Activated B cell treated with CpG ODN at 0.5 μM for 24 hours (primary cell): ENCODE data around the gene TCF12. TPM values are rescaled to one million over a fixed set of nuclear protein-coding genes. Genes with fewer than 3 reads are reported as not detected.

Source experiments
- ATAC-seq: fragments of 200-7000 bp; cut with Tn5 transposase; one replicate; pipeline ENCODE4 v1.10.0; 2021; ENCODE audit warnings: low read depth, mild to moderate bottlenecking, moderate library complexity
- CTCF ChIA-PET: fragments of 350-600 bp; sonication (Branson Sonifier 250); formaldehyde crosslinking; loops from one replicate; lab custom pipeline; 2021; ENCODE audit warnings: antibody characterized with exemption; lab: Charles Lee
- POLR2A ChIA-PET: fragments of 350-600 bp; sonication (Branson Sonifier 250); formaldehyde crosslinking; loops from one replicate; lab custom pipeline; 2021; ENCODE audit warnings: antibody characterized with exemption; lab: Charles Lee
- DNase-seq: peaks from one replicate; pipeline ENCODE4 v3.0.0; 2022
- H3K27ac Mint-ChIP-seq: one replicate; pipeline ENCODE4 v1.8.0; 2020; ENCODE audit warnings: mixed read lengths
- H3K27me3 Mint-ChIP-seq: one replicate; pipeline ENCODE4 v1.8.0; 2021; ENCODE audit warnings: mixed read lengths
- H3K36me3 Mint-ChIP-seq: one replicate; pipeline ENCODE4 v1.8.0; 2021; ENCODE audit warnings: low read depth, mixed read lengths
- H3K4me1 Mint-ChIP-seq: one replicate; pipeline ENCODE4 v1.8.0; 2021; ENCODE audit warnings: mixed read lengths
- H3K4me3 Mint-ChIP-seq: one replicate; pipeline ENCODE4 v1.8.0; 2020; ENCODE audit warnings: mild to moderate bottlenecking, mixed read lengths
- H3K9me3 Mint-ChIP-seq: one replicate; pipeline ENCODE4 v1.8.0; 2020; ENCODE audit warnings: mixed read lengths
- CTCF ChIP-seq: fragments of 200-600 bp; IDR thresholded peaks from one replicate; pipeline ENCODE4 v1.8.0; 2022; ENCODE audit warnings: antibody characterized with exemption, mild to moderate bottlenecking
- intact Hi-C: fragments of 100-400 bp; cut with micrococcal nuclease; formaldehyde crosslinking; loops from one replicate; pipeline ENCODE4 v1.15.1; 2024
- total RNA-seq: library from RNA; stranded (reverse); gene quantifications from 2 replicates; pipeline ENCODE4 v1.2.3, GENCODE V29; 2022

The TCF12 gene
- total RNA-seq, 1 donor from 2014 or later: 119 TPM

GRCh38 chr15:57306161-57306943 lies 387.9 kb downstream of the TCF12 start:
- Mint-ChIP-seq H3K27ac (peak overlapping the region; percentile 88), H3K4me1 (peaks cover 76% of the 10 kb centered on the region), H3K27me3 (no peaks in the 10 kb centered on the region), H3K4me3 (peak overlapping the region; percentile 90), H3K36me3 (peaks cover 81% of the 10 kb centered on the region), H3K9me3 (no peaks in the 10 kb centered on the region)
- peak; percentile 45 for TF ChIP-seq CTCF
- DNase-seq: peak; percentile 91
- peak; percentile 71 for ATAC-seq
- intact Hi-C loops: loop anchor here (1.0 to 10.0 kb wide), 10 partner anchors 47 to 842 kb away; partner anchors contain the start of genes MNS1, POLR2M and TCF12
- ChIA-PET CTCF (interaction anchor here (0.6 to 8.8 kb wide), 48 partner anchors 9 to 815 kb away, joined by 3 to 202 read pairs (median 4); partner anchors contain the start of gene TCF12), POLR2A (interaction anchor here (0.6 to 14.0 kb wide), 6 partner anchors 9 to 388 kb away, joined by 4 to 387 read pairs (median 8); partner anchors contain the start of gene TCF12)

GRCh38 chr15:57306944-57307411 lies 388.5 kb downstream of the TCF12 start:
- peak overlapping the region; percentile 88 for H3K27ac Mint-ChIP-seq

GRCh38 chr15:57307527-57308169 lies 389.2 kb downstream of the TCF12 start:
- POLR2A ChIA-PET: interaction anchor here (0.7 to 14.0 kb wide), 3 partner anchors 22 to 161 kb away, joined by 3 to 387 read pairs (median 23); no protein-coding TSS in a partner anchor
- no peak for ATAC-seq
- no peak for DNase-seq
- Mint-ChIP-seq H3K9me3 (no peaks in the 10 kb centered on the region), H3K36me3 (peaks cover 70% of the 10 kb centered on the region), H3K27me3 (no peaks in the 10 kb centered on the region), H3K27ac (peak overlapping the region; percentile 61), H3K4me1 (peaks cover 75% of the 10 kb centered on the region), H3K4me3 (no peak overlapping the region)
- CTCF ChIA-PET: interaction anchor here (1.0 to 8.8 kb wide), 13 partner anchors 27 to 811 kb away, joined by 3 to 202 read pairs (median 10); no protein-coding TSS in a partner anchor
- intact Hi-C loops: loop anchor here (2.0 to 10.0 kb wide), 4 partner anchors 89 to 843 kb away; partner anchors contain the start of genes MNS1 and POLR2M
- TF ChIP-seq CTCF: no peak

More at GRCh38 chr15:57306944-57307411, 388.5 kb downstream of the TCF12 start:
- DNase-seq: no peak
- Mint-ChIP-seq H3K9me3 (no peaks in the 10 kb centered on the region), H3K4me1 (peaks cover 78% of the 10 kb centered on the region), H3K4me3 (peak overlapping the region; percentile 90), H3K27me3 (no peaks in the 10 kb centered on the region), H3K36me3 (peaks cover 77% of the 10 kb centered on the region)
- CTCF ChIA-PET: interaction anchor here (0.6 to 8.8 kb wide), 41 partner anchors 11 to 816 kb away, joined by 3 to 202 read pairs (median 5); partner anchors contain the start of gene TCF12
- ATAC-seq: no peak
- peak; percentile 15 for TF ChIP-seq CTCF
- POLR2A ChIA-PET: interaction anchor here (0.7 to 14.0 kb wide), 6 partner anchors 22 to 389 kb away, joined by 3 to 387 read pairs (median 8); partner anchors contain the start of gene TCF12
- intact Hi-C loops: loop anchor here (1.0 to 10.0 kb wide), 10 partner anchors 48 to 842 kb away; partner anchors contain the start of genes MNS1, POLR2M and TCF12

GRCh38 chr15:57308170-57308545 lies 389.7 kb downstream of the TCF12 start:
- peaks cover 69% of the 10 kb centered on the region for H3K36me3 Mint-ChIP-seq
- CTCF ChIA-PET: interaction anchor here (1.0 to 8.8 kb wide), 3 partner anchors 63 to 160 kb away, joined by 3 to 202 read pairs (median 16); no protein-coding TSS in a partner anchor
- peak overlapping the region; percentile 59 for H3K27ac Mint-ChIP-seq
- H3K4me1 Mint-ChIP-seq: peaks cover 73% of the 10 kb centered on the region
- ATAC-seq: no peak
- intact Hi-C loops: loop anchor here (10.0 kb wide), 2 partner anchors 397 to 843 kb away; partner anchors contain the start of genes MNS1 and POLR2M
- POLR2A ChIA-PET: interaction anchor here (0.7 to 14.0 kb wide), 3 partner anchors 23 to 390 kb away, joined by 3 to 387 read pairs (median 5); partner anchors contain the start of gene TCF12
- no peak for TF ChIP-seq CTCF
- no peaks in the 10 kb centered on the region for H3K27me3 Mint-ChIP-seq
- no peak overlapping the region for H3K4me3 Mint-ChIP-seq
- DNase-seq: no peak
- no peaks in the 10 kb centered on the region for H3K9me3 Mint-ChIP-seq
